Activated T-cell treated with anti-CD3 and anti-CD28 coated beads, Interleukin-2, amount 50 U/mL, for 72 hours (primary cell): ENCODE measurements around the gene WFDC6. TPM values are rescaled to one million over a fixed set of nuclear protein-coding genes. Genes with fewer than 3 reads are reported as not detected.
A peak's percentile ranks its signal among the peaks of the same experiment; 100 is the strongest.

Experiments used
- ATAC-seq, 2 donors: fragments of 150-1000 bp; cut with Tn5 transposase; replicated peaks in 1 of 2; 2 replicates each; pipeline ENCODE4 v1.10.0; 2021; ENCODE audit warnings: moderate library complexity in 2 of 2, mild to moderate bottlenecking in 1 of 2
- DNase-seq, 2 donors: peaks; one replicate each; pipeline ENCODE4 v3.0.0; 2021 to 2022; ENCODE audit warnings: mixed read lengths in 1 of 2
- H3K27ac Mint-ChIP-seq: one replicate; pipeline ENCODE4 v1.8.0; 2022; ENCODE audit warnings: mild to moderate bottlenecking, moderate library complexity, mixed read lengths
- H3K27me3 Mint-ChIP-seq: one replicate; pipeline ENCODE4 v1.8.0; 2022; ENCODE audit warnings: low read depth, mixed read lengths
- H3K36me3 Mint-ChIP-seq, 2 donors: one replicate each; pipeline ENCODE4 v1.8.0; 2022; ENCODE audit warnings: mixed read lengths in 2 of 2, mild to moderate bottlenecking in 1 of 2; ENCODE audit not compliant: insufficient read depth in 2 of 2
- H3K4me1 Mint-ChIP-seq: one replicate; pipeline ENCODE4 v1.8.0; 2022; ENCODE audit warnings: low read depth, mixed read lengths
- H3K4me3 Mint-ChIP-seq, 2 donors: one replicate each; pipeline ENCODE4 v1.8.0; 2022; ENCODE audit warnings: mild to moderate bottlenecking in 2 of 2, mixed read lengths in 2 of 2, moderate library complexity in 2 of 2
- H3K9me3 Mint-ChIP-seq, 2 donors: one replicate each; pipeline ENCODE4 v1.8.0; 2022; ENCODE audit warnings: mixed read lengths in 2 of 2
- total RNA-seq, 2 donors: library from RNA; stranded (reverse); gene quantifications; one replicate each; pipeline ENCODE4 v1.2.3, GENCODE V29; 2022

The WFDC6 gene
- total RNA-seq, 2 donors from 2014 or later: not detected

DNA sequence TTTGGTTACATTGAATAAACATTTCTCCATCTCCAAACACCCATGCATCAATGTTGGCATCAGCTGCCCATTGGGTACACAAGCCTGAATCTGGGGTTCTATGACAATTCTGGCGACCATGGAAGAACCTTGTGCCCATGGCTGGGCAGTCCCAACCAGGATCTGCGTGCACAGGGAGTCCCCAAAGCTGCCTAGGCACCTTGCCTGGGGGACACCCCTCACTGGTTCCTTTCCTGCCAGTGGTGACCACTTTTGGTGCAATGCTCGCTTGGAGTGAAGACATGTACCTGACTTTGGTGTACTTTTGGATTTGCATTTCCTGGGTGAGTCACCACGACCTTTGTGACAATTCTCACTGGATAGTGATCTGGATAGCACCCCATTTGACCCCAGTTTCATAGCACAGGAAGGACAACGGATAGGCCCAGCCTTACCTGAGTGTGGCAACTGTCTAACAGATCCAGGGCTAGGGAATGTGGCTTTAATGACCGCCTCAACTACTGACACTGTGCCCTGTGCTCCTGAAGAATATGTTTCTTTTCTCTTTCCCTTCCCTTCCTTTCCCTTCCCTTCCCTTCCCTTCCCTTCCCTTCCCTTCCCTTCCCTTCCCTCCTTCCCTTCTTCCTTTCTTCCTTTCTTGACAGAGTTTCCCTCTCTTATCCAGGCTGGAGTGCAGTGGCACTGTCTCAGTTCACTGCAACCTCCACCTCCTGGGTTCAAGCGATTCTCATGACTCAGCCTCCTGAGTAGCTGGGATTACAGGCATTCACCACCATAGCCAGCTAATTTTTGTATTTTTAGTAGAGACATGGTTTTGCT lies 31.0 kb downstream of the WFDC6 start:
- no peak overlapping the region for H3K4me3 Mint-ChIP-seq
- H3K4me1 Mint-ChIP-seq: peaks cover 11% of the 10 kb centered on the region

DNA sequence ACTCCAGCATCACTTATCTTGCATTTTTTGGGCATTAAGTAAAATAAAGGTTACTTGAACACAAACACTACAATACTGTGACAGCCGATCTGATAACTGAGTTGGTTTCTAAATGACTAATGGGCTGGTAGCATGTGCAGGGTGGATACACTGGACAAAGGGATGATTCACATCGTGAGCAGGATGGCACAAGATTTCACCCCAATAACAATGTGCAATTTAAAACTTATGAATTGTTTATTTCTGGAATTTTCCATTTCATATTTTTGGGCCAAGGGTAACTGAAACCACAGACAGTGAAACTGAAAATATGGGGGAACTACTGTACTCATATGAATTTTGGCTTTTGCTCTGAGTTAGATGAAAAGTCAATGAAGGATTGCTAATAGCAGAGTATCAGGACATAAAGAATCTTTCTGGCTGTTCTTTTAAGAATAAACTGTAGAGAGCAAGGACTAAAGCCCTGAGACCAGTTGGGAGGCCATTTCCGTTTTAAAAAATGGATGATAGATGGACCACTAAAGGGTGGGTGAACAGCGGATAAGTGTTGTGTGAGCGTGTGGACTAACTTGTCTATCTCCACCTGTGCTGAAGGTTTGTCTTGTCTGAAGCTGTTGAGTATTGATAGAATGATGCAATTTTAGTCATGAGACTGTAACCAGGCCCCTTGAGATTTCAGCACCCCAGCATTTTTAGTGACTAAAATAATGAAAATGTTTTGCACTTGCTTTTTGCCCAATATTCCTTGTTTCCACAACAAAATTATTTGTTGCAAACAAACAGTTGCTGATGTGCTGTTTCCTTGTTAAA lies 32.1 kb downstream of the WFDC6 start:
- Mint-ChIP-seq H3K27me3 (peaks cover 44% of the 10 kb centered on the region), H3K27ac (no peak overlapping the region), H3K4me3 (no peak overlapping the region), H3K36me3 (no peaks in the 10 kb centered on the region), H3K9me3 (no peaks in the 10 kb centered on the region), H3K4me1 (peaks cover 11% of the 10 kb centered on the region)
- peak; percentile 55 to 62 for ATAC-seq
- no peak for DNase-seq

More for the DNA sequence above, 31.0 kb downstream of the WFDC6 start:
- Mint-ChIP-seq H3K27me3 (peaks cover 48% of the 10 kb centered on the region), H3K9me3 (no peaks in the 10 kb centered on the region), H3K27ac (no peak overlapping the region), H3K36me3 (no peaks in the 10 kb centered on the region)
- DNase-seq (no peak), ATAC-seq (no peak)

DNA sequence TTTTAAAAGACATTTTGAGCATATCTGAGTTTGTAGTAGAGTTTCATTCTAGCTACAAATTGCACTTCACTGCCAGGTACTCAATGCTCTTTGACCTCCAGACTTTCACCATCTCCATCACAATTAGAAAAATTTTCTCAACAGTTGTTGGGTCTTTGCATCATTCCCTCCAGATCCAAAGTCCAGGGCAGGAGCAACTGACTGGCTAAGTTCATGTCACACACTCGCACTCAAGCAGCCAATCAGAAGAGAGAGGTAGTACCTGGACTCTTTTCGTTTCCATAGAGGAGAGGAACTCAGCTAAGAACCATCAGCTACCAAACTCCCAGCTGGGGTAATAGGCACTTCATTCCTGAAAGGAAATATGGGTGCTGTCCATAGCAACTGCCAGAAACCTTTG lies 32.9 kb downstream of the WFDC6 start:
- no peak for ATAC-seq

DNA sequence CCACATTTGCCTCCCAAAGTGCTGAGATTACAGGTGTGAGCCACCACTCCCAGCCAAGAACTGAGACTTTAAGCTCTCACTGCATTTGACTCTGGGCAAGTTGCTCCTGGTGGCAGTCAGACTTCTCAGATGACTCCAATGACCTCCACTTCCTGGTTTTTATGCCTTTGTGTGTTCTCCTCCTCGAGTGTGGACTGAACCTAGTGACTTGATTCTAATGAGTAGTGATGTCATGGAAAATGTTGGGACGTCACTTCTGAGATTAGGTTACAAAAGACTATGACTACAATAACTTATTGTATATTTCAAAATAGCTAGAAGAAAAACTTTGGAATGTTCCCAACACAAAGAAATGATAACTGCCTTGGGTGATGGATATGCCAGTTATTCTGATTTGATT lies 35.9 kb downstream of the WFDC6 start:
- ATAC-seq: no peak

More for the DNA sequence above, 32.9 kb downstream of the WFDC6 start:
- Mint-ChIP-seq H3K27me3 (peaks cover 44% of the 10 kb centered on the region), H3K36me3 (no peaks in the 10 kb centered on the region), H3K27ac (no peak overlapping the region), H3K4me3 (no peak overlapping the region), H3K4me1 (peaks cover 11% of the 10 kb centered on the region), H3K9me3 (no peaks in the 10 kb centered on the region)
- no peak for DNase-seq

DNA sequence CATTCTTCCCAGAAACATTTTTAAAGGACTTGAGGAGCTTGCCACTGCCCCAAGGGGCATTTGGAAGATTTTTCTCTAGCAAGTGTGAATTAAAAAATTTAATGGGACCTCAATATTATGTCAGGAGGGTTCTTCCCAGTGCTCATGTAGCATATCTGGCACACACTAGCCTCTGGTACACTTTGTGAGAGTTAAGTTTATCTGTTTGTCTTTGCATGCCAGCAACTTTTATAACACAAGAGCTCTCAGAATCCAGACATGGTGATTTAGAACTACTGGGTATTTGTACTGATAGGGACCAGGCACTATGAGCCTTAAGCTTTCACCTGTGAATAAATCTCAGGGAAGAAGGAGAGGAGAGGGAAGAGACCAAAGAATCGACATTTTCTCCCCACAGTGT lies 36.7 kb downstream of the WFDC6 start:
- peaks cover 52% of the 10 kb centered on the region for H3K27me3 Mint-ChIP-seq
- no peak for ATAC-seq

More for the DNA sequence above, 35.9 kb downstream of the WFDC6 start:
- no peak for DNase-seq
- H3K27ac Mint-ChIP-seq: no peak overlapping the region
- no peaks in the 10 kb centered on the region for H3K36me3 Mint-ChIP-seq
- no peaks in the 10 kb centered on the region for H3K9me3 Mint-ChIP-seq
- peaks cover 57% of the 10 kb centered on the region for H3K27me3 Mint-ChIP-seq
- no peak overlapping the region for H3K4me3 Mint-ChIP-seq
- peaks cover 11% of the 10 kb centered on the region for H3K4me1 Mint-ChIP-seq

DNA sequence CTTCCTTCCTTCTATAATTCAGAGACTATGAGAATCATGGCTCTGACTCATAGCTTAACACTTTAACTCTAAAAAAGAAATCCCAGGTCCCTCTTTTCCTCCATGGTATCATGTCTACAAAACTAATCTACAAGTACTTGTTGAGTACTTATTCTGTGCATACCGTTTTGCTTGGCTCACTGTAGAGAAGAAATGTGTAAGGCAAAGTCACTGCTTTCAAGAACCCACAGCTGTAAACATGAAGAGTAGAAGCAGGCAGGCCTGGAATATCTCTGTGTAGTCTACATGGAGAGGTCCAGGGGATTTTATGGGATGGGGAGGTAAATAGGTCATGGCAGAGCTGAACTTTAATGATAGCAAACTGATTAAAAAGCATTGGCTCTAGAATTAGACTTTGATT lies 37.7 kb downstream of the WFDC6 start:
- no peaks in the 10 kb centered on the region for H3K36me3 Mint-ChIP-seq
- DNase-seq (no peak), ATAC-seq (no peak)
- no peak overlapping the region for H3K27ac Mint-ChIP-seq
- peaks cover 59% of the 10 kb centered on the region for H3K27me3 Mint-ChIP-seq
- no peaks in the 10 kb centered on the region for H3K4me1 Mint-ChIP-seq
- no peak overlapping the region for H3K4me3 Mint-ChIP-seq
- no peaks in the 10 kb centered on the region for H3K9me3 Mint-ChIP-seq

More for the DNA sequence above, 36.7 kb downstream of the WFDC6 start:
- DNase-seq: no peak
- Mint-ChIP-seq H3K36me3 (no peaks in the 10 kb centered on the region), H3K4me3 (no peak overlapping the region), H3K9me3 (no peaks in the 10 kb centered on the region), H3K27ac (no peak overlapping the region), H3K4me1 (peaks cover 9% of the 10 kb centered on the region)

DNA sequence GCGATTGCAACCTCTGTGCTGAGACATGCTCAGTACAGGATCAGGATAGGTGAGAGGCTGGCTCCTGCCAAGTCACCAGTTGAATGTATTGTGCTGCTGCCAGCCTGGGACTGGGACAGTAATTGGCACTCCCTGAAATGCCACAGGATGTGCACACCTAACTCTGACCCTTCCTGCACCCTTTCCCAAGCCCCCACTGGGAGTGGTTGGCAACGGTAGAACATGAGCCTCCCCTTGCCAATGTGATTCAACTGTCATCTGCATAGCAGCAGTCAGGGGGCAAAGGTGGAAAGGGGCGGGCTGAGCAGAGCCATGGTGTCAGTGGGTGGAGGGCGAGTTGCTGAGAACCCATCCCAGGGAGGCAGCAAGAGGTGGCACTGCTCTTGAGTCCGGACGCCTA lies 39.3 kb downstream of the WFDC6 start:
- H3K36me3 Mint-ChIP-seq: no peaks in the 10 kb centered on the region
- H3K9me3 Mint-ChIP-seq: no peaks in the 10 kb centered on the region

DNA sequence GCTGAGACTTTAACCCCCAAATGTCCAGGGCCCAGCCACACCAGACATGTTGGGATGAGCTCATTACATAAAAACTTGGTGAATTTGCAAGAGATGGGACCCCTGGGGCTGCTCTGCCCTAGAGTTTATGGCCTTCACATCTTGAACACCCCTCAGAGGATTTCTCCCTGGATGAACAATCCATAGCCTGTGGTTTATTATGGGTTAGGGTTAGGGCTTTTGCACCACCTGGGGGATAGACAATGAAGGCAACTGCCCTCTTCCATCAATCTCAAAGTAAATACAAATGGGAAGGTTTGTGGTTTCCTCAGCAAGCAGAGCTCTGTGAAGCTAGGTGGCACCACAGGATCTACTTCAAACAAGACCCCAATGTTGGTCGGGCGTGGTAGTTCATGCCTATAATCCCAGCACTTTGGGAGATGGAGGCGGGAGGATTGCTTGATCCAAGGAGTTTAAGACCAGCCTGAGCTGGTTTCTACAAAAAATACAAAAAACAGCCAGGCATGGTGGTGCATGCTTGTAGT lies 41.2 kb downstream of the WFDC6 start:
- H3K4me3 Mint-ChIP-seq: no peak overlapping the region
- no peaks in the 10 kb centered on the region for H3K4me1 Mint-ChIP-seq
- H3K9me3 Mint-ChIP-seq: no peaks in the 10 kb centered on the region
- no peak overlapping the region for H3K27ac Mint-ChIP-seq
- H3K36me3 Mint-ChIP-seq: no peaks in the 10 kb centered on the region
- ATAC-seq (no peak), DNase-seq (no peak)
- peaks cover 51% of the 10 kb centered on the region for H3K27me3 Mint-ChIP-seq

More for the DNA sequence above, 39.3 kb downstream of the WFDC6 start:
- Mint-ChIP-seq H3K27ac (no peak overlapping the region), H3K27me3 (peaks cover 59% of the 10 kb centered on the region), H3K4me3 (no peak overlapping the region), H3K4me1 (no peaks in the 10 kb centered on the region)
- ATAC-seq (no peak), DNase-seq (no peak)

DNA sequence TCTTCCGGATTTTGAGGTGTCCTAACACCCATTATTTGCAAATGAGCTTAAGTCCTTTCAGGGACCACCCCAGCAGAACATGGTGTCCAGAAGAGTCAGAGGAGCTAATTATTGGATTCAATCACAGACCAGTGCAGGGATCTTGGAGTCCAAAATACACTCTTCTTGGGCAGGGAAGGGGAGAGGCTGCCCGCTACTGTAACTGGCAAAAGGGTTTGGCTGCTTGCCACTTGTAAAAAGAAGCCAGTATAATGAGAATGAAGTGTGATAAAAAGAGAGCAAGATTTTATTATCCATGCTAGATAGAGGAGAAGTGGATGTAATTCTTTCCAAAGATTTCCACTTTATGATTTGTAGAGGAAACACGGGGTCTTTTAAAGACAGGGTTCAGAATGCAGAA lies 43.1 kb downstream of the WFDC6 start:
- no peaks in the 10 kb centered on the region for H3K9me3 Mint-ChIP-seq
- peaks cover 53% of the 10 kb centered on the region for H3K27me3 Mint-ChIP-seq
- no peak for DNase-seq
- H3K27ac Mint-ChIP-seq: no peak overlapping the region
- H3K4me3 Mint-ChIP-seq: no peak overlapping the region
- no peaks in the 10 kb centered on the region for H3K36me3 Mint-ChIP-seq
- no peak for ATAC-seq
- H3K4me1 Mint-ChIP-seq: no peaks in the 10 kb centered on the region

DNA sequence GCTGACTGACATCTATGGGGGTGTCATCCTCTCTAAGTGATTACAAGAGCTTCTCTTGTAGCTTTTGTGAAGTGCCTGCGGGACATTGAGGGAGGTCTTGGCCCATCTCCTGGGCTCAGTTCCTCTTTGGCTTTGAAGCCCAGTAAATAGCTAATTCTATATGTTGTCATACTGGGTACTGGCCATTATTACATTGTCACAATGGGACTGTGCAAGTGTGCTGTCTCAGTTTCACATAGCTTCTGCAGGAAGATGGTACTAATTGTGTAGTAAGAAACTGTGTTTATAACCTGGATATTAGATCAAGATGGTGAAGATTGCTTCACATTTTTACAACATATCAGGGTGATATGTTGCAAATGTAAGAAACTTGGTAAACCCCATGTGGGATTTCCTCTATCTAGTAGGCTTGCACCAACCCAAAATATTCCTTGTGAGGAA lies 43.8 kb downstream of the WFDC6 start:
- H3K27ac Mint-ChIP-seq: no peak overlapping the region
- no peaks in the 10 kb centered on the region for H3K4me1 Mint-ChIP-seq
- no peak for DNase-seq
- no peaks in the 10 kb centered on the region for H3K36me3 Mint-ChIP-seq
- ATAC-seq: no peak
- no peak overlapping the region for H3K4me3 Mint-ChIP-seq
- H3K9me3 Mint-ChIP-seq: no peaks in the 10 kb centered on the region
- H3K27me3 Mint-ChIP-seq: peaks cover 51% of the 10 kb centered on the region

DNA sequence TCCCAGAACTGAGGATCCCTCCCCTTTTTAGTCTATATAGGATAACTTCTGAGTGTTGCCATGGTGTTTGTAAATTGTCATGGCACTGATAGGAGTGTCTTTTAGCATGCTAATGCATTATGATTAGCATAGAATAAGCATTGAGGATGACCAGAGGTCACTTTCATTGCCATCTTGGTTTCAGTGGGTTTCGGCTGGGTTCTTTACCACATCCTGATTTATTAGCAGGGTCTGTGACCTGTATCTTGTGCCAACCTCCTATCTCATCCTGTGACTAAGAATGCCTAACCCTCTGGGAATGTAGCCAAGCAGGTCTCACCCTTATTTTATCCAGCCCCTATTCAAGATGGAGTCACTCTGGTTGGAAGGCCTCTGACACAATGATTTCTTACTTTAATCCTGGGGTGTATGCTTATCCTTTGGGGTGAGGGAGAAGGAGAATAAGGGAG lies 50.2 kb downstream of the WFDC6 start:
- no peaks in the 10 kb centered on the region for H3K36me3 Mint-ChIP-seq
- H3K27me3 Mint-ChIP-seq: peaks cover 61% of the 10 kb centered on the region
- no peak overlapping the region for H3K4me3 Mint-ChIP-seq
- no peak overlapping the region for H3K27ac Mint-ChIP-seq
- DNase-seq: no peak
- no peaks in the 10 kb centered on the region for H3K4me1 Mint-ChIP-seq
- no peak for ATAC-seq
- no peaks in the 10 kb centered on the region for H3K9me3 Mint-ChIP-seq

DNA sequence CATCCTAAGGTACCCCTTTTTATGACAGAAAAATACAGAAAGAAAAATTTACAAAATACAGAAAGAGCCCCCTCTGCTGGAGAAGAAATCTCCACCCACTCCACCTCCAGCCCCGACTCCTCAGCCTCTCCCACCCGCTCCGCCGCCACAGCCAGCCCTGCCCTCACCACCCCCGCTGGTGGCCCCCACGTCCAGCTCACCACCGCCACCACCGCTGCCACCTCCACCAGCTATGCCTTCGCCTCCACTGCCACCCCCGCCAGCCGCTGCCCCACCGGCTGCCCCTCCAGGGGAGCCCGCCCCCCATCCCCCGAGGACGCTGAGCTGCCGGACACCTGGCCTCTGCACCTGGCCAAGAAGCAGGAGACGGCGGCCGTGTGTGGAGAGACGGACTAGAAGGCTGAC lies 52.0 kb downstream of the WFDC6 start:
- no peak overlapping the region for H3K27ac Mint-ChIP-seq
- no peak for ATAC-seq

DNA sequence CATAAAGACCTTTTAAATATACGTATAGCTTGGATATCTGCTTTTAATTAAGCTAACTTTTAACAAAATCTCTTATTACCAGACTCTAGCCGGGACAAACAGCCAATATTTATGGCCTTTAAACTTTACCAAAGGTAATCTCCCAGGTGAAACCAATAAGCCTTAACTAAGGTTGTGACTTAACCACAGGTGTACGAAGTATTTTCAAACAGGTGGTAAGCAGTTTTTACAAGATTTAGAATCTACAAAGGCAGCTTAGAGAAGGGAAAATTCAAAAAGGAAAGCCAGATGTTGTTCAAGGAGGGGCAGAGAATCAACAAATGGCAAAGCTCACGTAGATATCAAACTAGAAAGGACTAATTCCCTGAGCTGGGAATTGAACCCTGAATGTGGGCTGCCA lies 53.9 kb downstream of the WFDC6 start:
- no peaks in the 10 kb centered on the region for H3K36me3 Mint-ChIP-seq
- H3K4me1 Mint-ChIP-seq: no peaks in the 10 kb centered on the region
- no peak overlapping the region for H3K27ac Mint-ChIP-seq
- no peak for ATAC-seq
- no peak overlapping the region for H3K4me3 Mint-ChIP-seq
- no peaks in the 10 kb centered on the region for H3K9me3 Mint-ChIP-seq
- H3K27me3 Mint-ChIP-seq: peaks cover 53% of the 10 kb centered on the region
- no peak for DNase-seq

More for the DNA sequence above, 52.0 kb downstream of the WFDC6 start:
- Mint-ChIP-seq H3K4me3 (no peak overlapping the region), H3K9me3 (no peaks in the 10 kb centered on the region), H3K36me3 (no peaks in the 10 kb centered on the region), H3K27me3 (peaks cover 58% of the 10 kb centered on the region), H3K4me1 (no peaks in the 10 kb centered on the region)
- DNase-seq: peak in 1 of 2 donors; percentile 8
